SK-N-SH (cell line): Measurements from ENCODE around the gene HMG20A.

Source experiments
- ELF1 ChIP-seq: IDR thresholded peaks from 2 replicates; pipeline ENCODE4 v1.4.0; 2012
- EZH2phosphoT487 ChIP-seq: fragments of 200-600 bp; sonication (generic); IDR thresholded peaks from 2 replicates; pipeline ENCODE4 v1.6.1; 2017; ENCODE audit warnings: low read depth, mixed run types, mild to moderate bottlenecking, antibody characterized with exemption, moderate library complexity, borderline replicate concordance
- FOXM1 ChIP-seq: IDR thresholded peaks from 2 replicates; pipeline ENCODE4 v1.4.0; 2012; ENCODE audit warnings: low read depth, mild to moderate bottlenecking
- TF ChIP-seq, protein P1 (sequence below): IDR thresholded peaks from 2 replicates; pipeline ENCODE4 v1.4.0; 2012; ENCODE audit warnings: low read depth
- TF ChIP-seq, protein P2 (sequence below): fragments of 200-600 bp; sonication (generic); IDR thresholded peaks from 2 replicates; pipeline ENCODE4 v1.6.1; 2017; ENCODE audit warnings: antibody characterized with exemption, mild to moderate bottlenecking, moderate library complexity

DNA sequence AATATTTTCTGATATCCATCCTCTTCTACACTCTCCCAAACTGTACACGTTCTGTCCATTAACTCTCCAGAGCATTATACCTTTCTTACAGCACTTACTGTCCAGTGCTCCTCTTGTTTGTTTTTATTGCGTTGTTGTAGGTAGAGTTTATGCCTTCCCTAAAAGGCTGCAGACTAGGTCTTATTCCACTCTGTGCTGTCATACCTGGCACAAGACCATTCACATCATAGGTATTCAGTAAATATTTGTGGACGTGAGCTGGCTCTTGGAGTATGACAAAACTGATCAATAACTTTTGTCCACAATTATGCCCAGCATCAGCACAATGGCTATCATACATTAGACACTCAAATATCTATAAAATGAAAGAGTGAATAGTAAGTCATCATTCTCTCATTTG, 4.4 kb downstream of the HMG20A start:
- no peak for TF ChIP-seq FOXM1
- TF ChIP-seq, protein P1, sequence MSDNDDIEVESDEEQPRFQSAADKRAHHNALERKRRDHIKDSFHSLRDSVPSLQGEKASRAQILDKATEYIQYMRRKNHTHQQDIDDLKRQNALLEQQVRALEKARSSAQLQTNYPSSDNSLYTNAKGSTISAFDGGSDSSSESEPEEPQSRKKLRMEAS = no peak
- no peak for TF ChIP-seq ELF1
- TF ChIP-seq, protein P2, sequence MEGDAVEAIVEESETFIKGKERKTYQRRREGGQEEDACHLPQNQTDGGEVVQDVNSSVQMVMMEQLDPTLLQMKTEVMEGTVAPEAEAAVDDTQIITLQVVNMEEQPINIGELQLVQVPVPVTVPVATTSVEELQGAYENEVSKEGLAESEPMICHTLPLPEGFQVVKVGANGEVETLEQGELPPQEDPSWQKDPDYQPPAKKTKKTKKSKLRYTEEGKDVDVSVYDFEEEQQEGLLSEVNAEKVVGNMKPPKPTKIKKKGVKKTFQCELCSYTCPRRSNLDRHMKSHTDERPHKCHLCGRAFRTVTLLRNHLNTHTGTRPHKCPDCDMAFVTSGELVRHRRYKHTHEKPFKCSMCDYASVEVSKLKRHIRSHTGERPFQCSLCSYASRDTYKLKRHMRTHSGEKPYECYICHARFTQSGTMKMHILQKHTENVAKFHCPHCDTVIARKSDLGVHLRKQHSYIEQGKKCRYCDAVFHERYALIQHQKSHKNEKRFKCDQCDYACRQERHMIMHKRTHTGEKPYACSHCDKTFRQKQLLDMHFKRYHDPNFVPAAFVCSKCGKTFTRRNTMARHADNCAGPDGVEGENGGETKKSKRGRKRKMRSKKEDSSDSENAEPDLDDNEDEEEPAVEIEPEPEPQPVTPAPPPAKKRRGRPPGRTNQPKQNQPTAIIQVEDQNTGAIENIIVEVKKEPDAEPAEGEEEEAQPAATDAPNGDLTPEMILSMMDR = no peak
- TF ChIP-seq EZH2phosphoT487 = no peak
